H1 (cell line): ENCODE results near the gene MGAT5. TPM values are rescaled to one million over a fixed set of nuclear protein-coding genes. Genes with fewer than 3 reads are reported as not detected.

ENCODE experiments used
- CTCF ChIA-PET: fragments of 300-600 bp; sonication (Branson Sonifier 250); formaldehyde crosslinking; loops from one replicate; lab custom pipeline; 2021; ENCODE audit not compliant: partially characterized antibody; lab: Charles Lee
- POLR2A ChIA-PET: fragments of 300-600 bp; sonication (Branson Sonifier 250); formaldehyde crosslinking; loops from one replicate; lab custom pipeline; 2021; ENCODE audit warnings: inconsistent platforms; ENCODE audit not compliant: partially characterized antibody; lab: Charles Lee
- DNase-seq, 2 experiments: peaks; one replicate each; pipeline versions ENCODE4 v3.0.0 to v3.0.0-alpha.2; 2010 to 2022; ENCODE audit warnings: low spot score in 2 of 2, low read depth in 1 of 2, mixed read lengths in 1 of 2
- FAIRE-seq: peaks from 2 replicates; lab custom pipeline; 2011; peaks lifted over from hg19 to GRCh38; lab: Jason Lieb, UNC
- H2AFZ ChIP-seq: 2 replicates; pipeline ENCODE4 v1.8.1; 2012; ENCODE audit warnings: low read length, inconsistent platforms
- H2AK5ac ChIP-seq: 2 replicates; pipeline ENCODE4 v1.6.1; 2013; ENCODE audit warnings: low read depth, low read length
- H2BK120ac ChIP-seq: replicated peaks from 2 replicates; pipeline ENCODE3; 2013; ENCODE audit warnings: low read depth, low read length, inconsistent platforms
- H2BK12ac ChIP-seq: 2 replicates; pipeline ENCODE4 v1.6.1; 2013; ENCODE audit warnings: low read depth, low read length
- H2BK15ac ChIP-seq: 2 replicates; pipeline ENCODE4 v1.6.1; 2013; ENCODE audit warnings: low read length
- H2BK20ac ChIP-seq: 2 replicates; pipeline ENCODE4 v1.6.1; 2013; ENCODE audit warnings: low read length
- H2BK5ac ChIP-seq: 2 replicates; pipeline ENCODE4 v1.6.1; 2013; ENCODE audit warnings: low read depth, low read length
- H3K14ac ChIP-seq: 2 replicates; pipeline ENCODE4 v1.6.1; 2013; ENCODE audit warnings: inconsistent platforms; ENCODE audit not compliant: insufficient read length
- H3K18ac ChIP-seq: 2 replicates; pipeline ENCODE4 v1.6.1; 2013; ENCODE audit warnings: low read length; ENCODE audit errors: extremely low read depth
- H3K23ac ChIP-seq: 2 replicates; pipeline ENCODE4 v1.6.1; 2013; ENCODE audit warnings: inconsistent platforms; ENCODE audit not compliant: insufficient read length
- H3K23me2 ChIP-seq: 2 replicates; pipeline ENCODE4 v1.6.1; 2013; ENCODE audit warnings: low read depth, low read length
- H3K27ac ChIP-seq: 2 replicates; pipeline ENCODE4 v1.6.1; 2011; ENCODE audit warnings: low read depth, low read length, inconsistent platforms
- H3K27me3 ChIP-seq, 4 experiments: replicated peaks in 1 of 4; 1 replicate in 1 of 4; 2 replicates in 3 of 4; pipeline versions ENCODE4 v1.6.1 to v1.8.1; 2011 to 2013; ENCODE audit warnings: low read length in 3 of 4, mild to moderate bottlenecking in 3 of 4, inconsistent platforms in 2 of 4, mixed read lengths in 2 of 4, moderate library complexity in 1 of 4; ENCODE audit not compliant: control insufficient read depth in 3 of 4, insufficient read depth in 3 of 4; ENCODE audit errors: extremely low read depth in 1 of 4
- H3K36me3 ChIP-seq, 4 experiments: 2 replicates each; pipeline versions ENCODE4 v1.6.1 to v1.8.1; 2011 to 2013; ENCODE audit warnings: mild to moderate bottlenecking in 4 of 4, low read length in 3 of 4, moderate library complexity in 2 of 4, control low read depth in 1 of 4, inconsistent platforms in 1 of 4; ENCODE audit not compliant: insufficient read depth in 4 of 4, control insufficient read depth in 2 of 4
- H3K4ac ChIP-seq: replicated peaks from 2 replicates; pipeline ENCODE3; 2013; ENCODE audit warnings: low read length, low read depth, mixed read lengths, inconsistent platforms; ENCODE audit not compliant: insufficient read length
- H3K4me1 ChIP-seq, 4 experiments: replicated peaks in 1 of 4; 1 replicate in 1 of 4; 2 replicates in 3 of 4; pipeline versions ENCODE4 v1.6.1 to v1.8.1; 2011 to 2013; ENCODE audit warnings: low read length in 3 of 4, inconsistent platforms in 2 of 4, mixed read lengths in 1 of 4; ENCODE audit not compliant: insufficient read depth in 4 of 4, control insufficient read depth in 3 of 4
- H3K4me2 ChIP-seq, 2 experiments: 2 replicates each; pipeline versions ENCODE4 v1.6.1 to v1.8.1; 2011 to 2013; ENCODE audit warnings: low read depth in 2 of 2, low read length in 2 of 2, control low read depth in 1 of 2, inconsistent platforms in 1 of 2, mild to moderate bottlenecking in 1 of 2; ENCODE audit not compliant: insufficient read depth in 1 of 2
- H3K4me3 ChIP-seq, 4 experiments: fragments of 200-600, 300-600 bp in 1 of 4; sonication (generic), shearing (Covaris generic), sonication (Bioruptor Twin) in 1 of 4; 2 replicates each; pipeline versions ENCODE4 v1.5.1 to v1.8.1; 2011 to 2016; ENCODE audit warnings: low read length in 4 of 4, low read depth in 3 of 4, control low read depth in 2 of 4, inconsistent platforms in 2 of 4, mild to moderate bottlenecking in 2 of 4, mixed read lengths in 1 of 4, moderate library complexity in 1 of 4; ENCODE audit not compliant: insufficient read depth in 2 of 4; ENCODE audit errors: extremely low read depth in 1 of 4
- H3K56ac ChIP-seq: replicated peaks from 2 replicates; pipeline ENCODE3; 2013; ENCODE audit warnings: low read depth, mild to moderate bottlenecking, mixed read lengths, low read length, inconsistent platforms; ENCODE audit not compliant: insufficient read length
- H3K79me1 ChIP-seq: 2 replicates; pipeline ENCODE4 v1.6.1; 2013; ENCODE audit warnings: low read depth, low read length, control low read depth
- H3K79me2 ChIP-seq, 2 experiments: 2 replicates each; pipeline versions ENCODE4 v1.6.1 to v1.8.1; 2012 to 2013; ENCODE audit warnings: low read length in 2 of 2, mild to moderate bottlenecking in 2 of 2, inconsistent platforms in 1 of 2; ENCODE audit not compliant: insufficient read depth in 2 of 2, control insufficient read depth in 1 of 2
- H3K9ac ChIP-seq, 4 experiments: replicated peaks in 1 of 4; 1 replicate in 1 of 4; 2 replicates in 3 of 4; pipeline versions ENCODE4 v1.6.1 to v1.8.1; 2011 to 2013; ENCODE audit warnings: low read depth in 3 of 4, low read length in 3 of 4, control low read depth in 2 of 4, mild to moderate bottlenecking in 2 of 4, moderate library complexity in 2 of 4, inconsistent platforms in 1 of 4; ENCODE audit errors: extremely low read depth in 1 of 4
- H3K9me3 ChIP-seq, 2 experiments: 2 replicates each; pipeline versions ENCODE4 v1.6.1 to v1.8.1; 2012 to 2013; ENCODE audit warnings: mild to moderate bottlenecking in 2 of 2, moderate library complexity in 2 of 2, control low read depth in 1 of 2, inconsistent platforms in 1 of 2, low read depth in 1 of 2, low read length in 1 of 2, mixed read lengths in 1 of 2; ENCODE audit not compliant: insufficient read depth in 2 of 2
- H4K20me1 ChIP-seq, 2 experiments: replicated peaks in 1 of 2; 2 replicates each; pipeline versions ENCODE3 to v1.8.1; 2011 to 2013; ENCODE audit warnings: inconsistent platforms in 2 of 2, low read length in 2 of 2, mild to moderate bottlenecking in 1 of 2; ENCODE audit not compliant: insufficient read depth in 2 of 2, control insufficient read depth in 1 of 2
- H4K5ac ChIP-seq: 2 replicates; pipeline ENCODE4 v1.6.1; 2013; ENCODE audit warnings: low read length, low read depth, mixed read lengths, inconsistent platforms; ENCODE audit not compliant: insufficient read length
- H4K8ac ChIP-seq: 2 replicates; pipeline ENCODE4 v1.8.0; 2013; ENCODE audit warnings: mild to moderate bottlenecking, moderate library complexity, low read length, inconsistent platforms; ENCODE audit not compliant: insufficient read depth; ENCODE audit errors: extremely low read depth
- H4K91ac ChIP-seq: replicated peaks from 2 replicates; pipeline ENCODE3; 2013; ENCODE audit warnings: low read length, mixed read lengths, inconsistent platforms; ENCODE audit not compliant: insufficient read length
- BRCA1 ChIP-seq: IDR thresholded peaks from 2 replicates; pipeline ENCODE4 v1.6.1; 2012; ENCODE audit warnings: low read depth, low read length, improper control_type of control experiment
- CBX5 ChIP-seq: fragments of 300-800, 300-1000 bp; sonication (generic); IDR thresholded peaks from 2 replicates; pipeline ENCODE4 v1.7.1; 2016; ENCODE audit warnings: antibody characterized with exemption, low read length, low read depth
- GABPA ChIP-seq: IDR thresholded peaks from 2 replicates; pipeline ENCODE4 v1.6.1; 2011; ENCODE audit warnings: mild to moderate bottlenecking, low read length, moderate library complexity, borderline replicate concordance; ENCODE audit not compliant: insufficient read depth
- RAD21 ChIP-seq, 2 experiments: IDR thresholded peaks in 1 of 2; conservative IDR thresholded peaks in 1 of 2; 2 replicates each; pipeline ENCODE4 v1.6.1; 2011; ENCODE audit warnings: low read depth in 2 of 2, low read length in 2 of 2, improper control_type of control experiment in 1 of 2, inconsistent platforms in 1 of 2, mild to moderate bottlenecking in 1 of 2, moderate library complexity in 1 of 2
- TCF12 ChIP-seq: IDR thresholded peaks from 2 replicates; pipeline ENCODE4 v1.6.1; 2011; ENCODE audit warnings: low read depth, mild to moderate bottlenecking, low read length
- WGBS, 2 experiments: shearing (Covaris generic) in 1 of 2; methylation state at CpG; one replicate each; pipeline versions ENCODE4 v1.1.6 to v1.1.7; 2013 to 2015; ENCODE audit warnings: low lambda C conversion rate in 2 of 2, mixed read lengths in 2 of 2, inconsistent platforms in 1 of 2, low coverage in 1 of 2, missing lambda C conversion rate in 1 of 2; ENCODE audit not compliant: insufficient replicate concordance in 2 of 2, insufficient coverage in 1 of 2, insufficient read length in 1 of 2; ENCODE audit errors: extremely low coverage in 1 of 2, missing lambda C conversion rate in 1 of 2; 5-methylcytosine and 5-hydroxymethylcytosine counted together
- polyA plus RNA-seq, 7 experiments: library from polyadenylated mRNA; depleted of rRNA in 3 of 7; stranded (reverse) in 5 of 7; unstranded in 2 of 7; fragments of >200 nt in 5 of 7; fragments of 200-250 nt in 2 of 7; gene quantifications; 1 replicate in 5 of 7; 2 replicates in 1 of 7; 4 replicates in 1 of 7; pipeline versions ENCODE4 v1.2.1 to v1.2.3, GENCODE V29; 2011 to 2013; ENCODE audit warnings: missing spikeins in 2 of 7, mixed read lengths in 2 of 7
- total RNA-seq: library from RNA; stranded (reverse); fragmentation: NEBNext Ultra II Directional; extraction: Animal tissue kit (Norgen Biotek cat#: 25700); gene quantifications from 2 replicates; pipeline ENCODE4 v1.2.1, GENCODE V29; 2021
- TF ChIP-seq, protein P1 (sequence below), 3 experiments: IDR thresholded peaks; 1 replicate in 2 of 3; 2 replicates in 1 of 3; pipeline versions ENCODE4 v1.5.1 to v1.6.1; 2011; ENCODE audit warnings: low read length in 3 of 3, mild to moderate bottlenecking in 3 of 3, inconsistent platforms in 2 of 3, low read depth in 1 of 3, moderate library complexity in 1 of 3; ENCODE audit not compliant: insufficient read depth in 1 of 3; ENCODE audit errors: control extremely low read depth in 1 of 3

MGAT5 gene
- total and polyA plus RNA-seq, 2 of the 8 experiments (the other 6 are each of a cell fraction or from before 2014, with no cell fraction given) = 11.2 to 49.2 TPM

DNA sequence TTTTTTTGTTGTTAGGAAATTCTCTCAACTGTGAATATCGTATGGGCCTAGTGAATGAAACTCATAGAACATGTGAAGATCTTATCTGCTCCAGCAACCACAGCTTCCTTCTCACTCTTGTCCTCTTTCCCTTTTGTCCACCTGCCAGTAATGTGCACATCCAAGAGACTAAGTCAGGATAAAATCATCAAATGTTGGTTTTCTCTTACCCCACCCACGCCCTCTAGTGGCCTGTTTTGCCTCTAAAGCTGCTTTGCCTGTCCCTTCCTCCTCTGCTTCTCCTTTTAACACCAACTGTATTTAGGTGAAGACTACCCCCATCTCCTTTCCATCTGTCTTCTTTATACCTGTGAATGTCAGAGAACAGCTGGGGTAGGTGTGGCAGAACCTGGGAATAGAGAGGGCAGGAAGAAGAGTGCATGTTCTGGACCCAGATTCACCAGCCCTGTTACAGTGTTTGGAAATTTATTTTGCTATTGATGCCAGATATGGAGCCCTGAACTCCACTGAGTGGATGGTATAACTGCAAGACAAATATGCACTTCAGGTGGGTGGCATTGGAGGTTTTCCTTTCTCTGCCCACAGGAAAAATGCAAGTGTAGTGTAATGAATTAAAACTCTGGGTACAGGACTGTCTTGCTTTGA, 8.4 kb upstream of the MGAT5 start:
- Histone ChIP-seq H2AK5ac (no peak overlapping the region), H3K4me1 (peaks cover 0 to 6% (median 0%) of the 10 kb centered on the region in 4 experiments; a peak in 1 of 7 replicates), H3K9me3 (no peaks in the 10 kb centered on the region), H2BK120ac (no peak overlapping the region), H3K27me3 (no peaks in the 10 kb centered on the region), H3K23ac (no peak overlapping the region), H2BK20ac (no peak overlapping the region), H3K4me3 (no peak overlapping the region), H4K91ac (no peak overlapping the region), H3K18ac (no peak overlapping the region), H3K79me1 (no peaks in the 10 kb centered on the region; the same call in 1 of the 2 replicates), H2BK5ac (no peak overlapping the region), H3K36me3 (no peaks in the 10 kb centered on the region; a peak in 1 of 8 replicates), H4K8ac (no peak overlapping the region), H3K4me2 (no peak overlapping the region), H2AFZ (no peak overlapping the region), H3K27ac (no peak overlapping the region), H3K56ac (no peak overlapping the region), H3K14ac (no peak overlapping the region), H3K23me2 (no peaks in the 10 kb centered on the region), H2BK12ac (no peak overlapping the region), H4K20me1 (peaks cover 3 to 11% of the 10 kb centered on the region in 2 experiments), H2BK15ac (no peak overlapping the region), H4K5ac (no peak overlapping the region), H3K79me2 (peaks cover 0 to 59% of the 10 kb centered on the region in 2 experiments; a peak in 2 of 4 replicates), H3K4ac (no peak overlapping the region), H3K9ac (no peak overlapping the region)
- DNase-seq (peak in 1 of 2 experiments; percentile 87), FAIRE-seq (peak; percentile 88)
- 38% methylated on average over 2 of the region's 2 CpGs; no CpG with 5 or more reads in 1 of the 2 experiments for WGBS, 2 experiments
- POLR2A ChIA-PET = interaction anchor here (1.0 kb wide), 2 partner anchors 14 to 125 kb away, joined by 3 to 4 read pairs; no protein-coding TSS in a partner anchor
- no peak for TF ChIP-seq BRCA1
- 0 out of 2 replicates have a peak, but pooled peaks have one; percentile 10 for TF ChIP-seq TCF12
- no peak for TF ChIP-seq CBX5
- TF ChIP-seq, protein P1, sequence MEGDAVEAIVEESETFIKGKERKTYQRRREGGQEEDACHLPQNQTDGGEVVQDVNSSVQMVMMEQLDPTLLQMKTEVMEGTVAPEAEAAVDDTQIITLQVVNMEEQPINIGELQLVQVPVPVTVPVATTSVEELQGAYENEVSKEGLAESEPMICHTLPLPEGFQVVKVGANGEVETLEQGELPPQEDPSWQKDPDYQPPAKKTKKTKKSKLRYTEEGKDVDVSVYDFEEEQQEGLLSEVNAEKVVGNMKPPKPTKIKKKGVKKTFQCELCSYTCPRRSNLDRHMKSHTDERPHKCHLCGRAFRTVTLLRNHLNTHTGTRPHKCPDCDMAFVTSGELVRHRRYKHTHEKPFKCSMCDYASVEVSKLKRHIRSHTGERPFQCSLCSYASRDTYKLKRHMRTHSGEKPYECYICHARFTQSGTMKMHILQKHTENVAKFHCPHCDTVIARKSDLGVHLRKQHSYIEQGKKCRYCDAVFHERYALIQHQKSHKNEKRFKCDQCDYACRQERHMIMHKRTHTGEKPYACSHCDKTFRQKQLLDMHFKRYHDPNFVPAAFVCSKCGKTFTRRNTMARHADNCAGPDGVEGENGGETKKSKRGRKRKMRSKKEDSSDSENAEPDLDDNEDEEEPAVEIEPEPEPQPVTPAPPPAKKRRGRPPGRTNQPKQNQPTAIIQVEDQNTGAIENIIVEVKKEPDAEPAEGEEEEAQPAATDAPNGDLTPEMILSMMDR (IDR thresholded peaks at IDR 0.05; ENCODE audit: control extremely low read depth in 1 of 3, insufficient read depth in 1 of 3, low read depth in 1 of 3, low read length in 3 of 3) = peak; percentile 49 to 90 (median 59)
- peak; percentile 66 to 72 for TF ChIP-seq RAD21 (IDR thresholded peaks at IDR 0.05 in 1 of 2, conservative IDR thresholded peaks at IDR 0.05 in 1 of 2; ENCODE audit: low read depth in 2 of 2, low read length in 2 of 2)
- no peak for TF ChIP-seq GABPA
- CTCF ChIA-PET = interaction anchor here (0.7 to 5.3 kb wide), 48 partner anchors 9 to 362 kb away, joined by 3 to 79 read pairs (median 4); partner anchors contain the start of gene MGAT5
